ENCODE results near the gene EDC3.

GRCh38 chr15:74735305-74735704 is 39.5 kb upstream of the EDC3 start:
- TF ChIP-seq CTCF (IDR thresholded peaks at IDR 0.05; ENCODE audit: low read depth, low read length) (no peak), EZH2phosphoT487 (IDR thresholded peaks at IDR 0.05; ENCODE audit: low read depth) (no peak)

Data from OCI-LY3 (cell line).